Superior temporal gyrus (tissue), 1 donor: Measurements from ENCODE around the gene NPHP3.
"Not testable (repeated sequence)": the region's sequence is repeated elsewhere in the genome, so short reads cannot be mapped to it uniquely, and the experiment has no call there.

Experiments used
- DNase-seq: peaks from one replicate; pipeline ENCODE4 v3.0.0-alpha.2; 2016; ENCODE audit errors: extremely low spot score

NPHP3 gene, protein sequence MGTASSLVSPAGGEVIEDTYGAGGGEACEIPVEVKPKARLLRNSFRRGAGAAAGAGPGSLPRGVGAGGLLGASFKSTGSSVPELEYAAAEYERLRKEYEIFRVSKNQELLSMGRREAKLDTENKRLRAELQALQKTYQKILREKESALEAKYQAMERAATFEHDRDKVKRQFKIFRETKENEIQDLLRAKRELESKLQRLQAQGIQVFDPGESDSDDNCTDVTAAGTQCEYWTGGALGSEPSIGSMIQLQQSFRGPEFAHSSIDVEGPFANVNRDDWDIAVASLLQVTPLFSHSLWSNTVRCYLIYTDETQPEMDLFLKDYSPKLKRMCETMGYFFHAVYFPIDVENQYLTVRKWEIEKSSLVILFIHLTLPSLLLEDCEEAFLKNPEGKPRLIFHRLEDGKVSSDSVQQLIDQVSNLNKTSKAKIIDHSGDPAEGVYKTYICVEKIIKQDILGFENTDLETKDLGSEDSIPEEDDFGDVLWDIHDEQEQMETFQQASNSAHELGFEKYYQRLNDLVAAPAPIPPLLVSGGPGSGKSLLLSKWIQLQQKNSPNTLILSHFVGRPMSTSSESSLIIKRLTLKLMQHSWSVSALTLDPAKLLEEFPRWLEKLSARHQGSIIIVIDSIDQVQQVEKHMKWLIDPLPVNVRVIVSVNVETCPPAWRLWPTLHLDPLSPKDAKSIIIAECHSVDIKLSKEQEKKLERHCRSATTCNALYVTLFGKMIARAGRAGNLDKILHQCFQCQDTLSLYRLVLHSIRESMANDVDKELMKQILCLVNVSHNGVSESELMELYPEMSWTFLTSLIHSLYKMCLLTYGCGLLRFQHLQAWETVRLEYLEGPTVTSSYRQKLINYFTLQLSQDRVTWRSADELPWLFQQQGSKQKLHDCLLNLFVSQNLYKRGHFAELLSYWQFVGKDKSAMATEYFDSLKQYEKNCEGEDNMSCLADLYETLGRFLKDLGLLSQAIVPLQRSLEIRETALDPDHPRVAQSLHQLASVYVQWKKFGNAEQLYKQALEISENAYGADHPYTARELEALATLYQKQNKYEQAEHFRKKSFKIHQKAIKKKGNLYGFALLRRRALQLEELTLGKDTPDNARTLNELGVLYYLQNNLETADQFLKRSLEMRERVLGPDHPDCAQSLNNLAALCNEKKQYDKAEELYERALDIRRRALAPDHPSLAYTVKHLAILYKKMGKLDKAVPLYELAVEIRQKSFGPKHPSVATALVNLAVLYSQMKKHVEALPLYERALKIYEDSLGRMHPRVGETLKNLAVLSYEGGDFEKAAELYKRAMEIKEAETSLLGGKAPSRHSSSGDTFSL (N-terminal part only)

DNA sequence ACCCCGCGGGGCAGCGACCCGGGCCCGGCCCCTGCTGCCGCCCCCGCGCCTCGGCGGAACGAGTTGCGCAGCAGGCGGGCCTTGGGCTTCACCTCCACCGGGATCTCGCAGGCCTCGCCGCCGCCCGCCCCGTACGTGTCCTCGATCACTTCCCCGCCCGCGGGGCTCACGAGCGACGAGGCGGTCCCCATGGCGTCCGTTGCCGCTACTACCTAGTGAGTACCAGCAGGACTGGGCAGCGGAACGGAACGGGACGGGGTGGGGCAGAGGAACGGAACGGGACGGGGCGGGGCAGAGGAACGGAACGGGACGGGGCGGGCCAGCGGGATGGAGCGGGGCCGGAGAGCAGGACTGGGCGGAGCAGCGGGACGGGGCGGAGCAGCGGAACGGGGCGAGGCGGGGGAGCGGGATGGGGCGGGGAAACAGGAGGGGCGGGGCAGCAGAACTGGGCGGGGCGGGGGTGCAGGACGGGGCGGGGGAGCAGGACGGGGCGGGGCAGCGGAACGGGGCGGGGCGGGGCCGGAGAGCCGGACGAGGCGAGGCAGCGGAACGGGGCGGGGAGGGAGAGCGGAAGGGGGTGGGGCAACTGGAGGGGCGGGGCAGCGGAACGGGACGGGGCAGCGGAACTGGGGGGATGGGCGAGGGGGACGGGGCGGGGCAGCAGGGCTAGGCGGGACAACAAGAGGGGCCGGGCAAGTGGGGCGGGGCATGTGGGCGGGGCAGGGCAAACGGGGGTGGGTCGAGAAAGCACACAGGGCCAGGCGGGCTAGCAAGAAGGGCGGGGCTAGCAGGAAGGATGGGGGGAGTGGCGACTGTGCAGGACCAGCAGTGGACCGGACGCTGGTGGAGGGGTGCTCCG lies at the start of gene NPHP3:
TSS of gene NPHP3 (minus strand) at position 245 of the 859 bp plus-strand sequence. CDS start at position 191, 54 bp downstream.
- DNase-seq = peak; percentile 82

- DNase-seq = no peak
These were observed 36.5 kb upstream of the NPHP3 start for GRCh38 chr3:132758740-132759139.

GRCh38 chr3:132756108-132756650 lies 34.0 kb upstream of the NPHP3 start:
- DNase-seq = peak; percentile 8

DNA sequence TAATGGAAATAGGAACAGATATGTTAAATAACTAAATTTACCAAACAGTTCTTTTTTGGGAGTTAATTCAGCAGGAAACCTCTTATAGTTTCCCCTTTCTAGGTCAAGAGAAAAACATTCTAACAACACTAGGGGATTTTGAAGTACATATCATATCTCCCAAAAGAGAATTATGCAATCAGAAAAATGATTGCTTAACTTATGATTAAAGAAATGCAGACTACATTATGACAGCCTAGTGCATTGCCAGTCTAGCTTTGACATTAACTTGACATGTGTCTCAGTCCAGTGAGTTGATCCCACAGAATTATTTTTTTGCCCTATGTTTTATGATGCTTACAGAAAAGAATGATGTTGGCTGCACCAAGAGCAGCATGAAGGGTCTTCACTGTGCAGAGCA lies 31.7 kb upstream of the NPHP3 start:
- DNase-seq = no peak

- DNase-seq = no peak
These were observed 27.6 kb upstream of the NPHP3 start for GRCh38 chr3:132749786-132750185.

DNA sequence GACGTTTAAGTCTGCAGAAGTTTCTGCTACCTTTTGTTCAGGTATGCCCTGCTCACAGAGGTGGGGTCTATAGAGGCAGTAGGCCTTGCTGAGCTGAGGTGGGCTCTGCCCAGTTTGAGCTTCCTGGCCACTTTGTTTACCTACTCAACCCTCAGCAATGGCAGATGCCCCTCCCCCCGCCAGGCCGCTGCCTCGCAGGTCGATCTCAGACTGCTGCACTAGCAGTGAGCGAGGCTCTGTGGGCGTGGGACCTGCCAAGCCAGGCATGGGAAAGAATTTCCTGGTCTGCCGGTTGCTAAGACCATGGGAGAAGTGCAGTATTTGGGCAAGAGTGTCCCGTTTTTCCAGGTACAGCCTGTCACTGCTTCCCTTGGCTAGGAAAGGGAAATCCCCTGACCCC lies 24.5 kb upstream of the NPHP3 start:
- not testable (repeated sequence) for DNase-seq

- DNase-seq = no peak
These were observed 16.1 kb upstream of the NPHP3 start for GRCh38 chr3:132738314-132738713.

- DNase-seq = no peak
These were observed 13.4 kb upstream of the NPHP3 start for GRCh38 chr3:132735589-132735988.

DNA sequence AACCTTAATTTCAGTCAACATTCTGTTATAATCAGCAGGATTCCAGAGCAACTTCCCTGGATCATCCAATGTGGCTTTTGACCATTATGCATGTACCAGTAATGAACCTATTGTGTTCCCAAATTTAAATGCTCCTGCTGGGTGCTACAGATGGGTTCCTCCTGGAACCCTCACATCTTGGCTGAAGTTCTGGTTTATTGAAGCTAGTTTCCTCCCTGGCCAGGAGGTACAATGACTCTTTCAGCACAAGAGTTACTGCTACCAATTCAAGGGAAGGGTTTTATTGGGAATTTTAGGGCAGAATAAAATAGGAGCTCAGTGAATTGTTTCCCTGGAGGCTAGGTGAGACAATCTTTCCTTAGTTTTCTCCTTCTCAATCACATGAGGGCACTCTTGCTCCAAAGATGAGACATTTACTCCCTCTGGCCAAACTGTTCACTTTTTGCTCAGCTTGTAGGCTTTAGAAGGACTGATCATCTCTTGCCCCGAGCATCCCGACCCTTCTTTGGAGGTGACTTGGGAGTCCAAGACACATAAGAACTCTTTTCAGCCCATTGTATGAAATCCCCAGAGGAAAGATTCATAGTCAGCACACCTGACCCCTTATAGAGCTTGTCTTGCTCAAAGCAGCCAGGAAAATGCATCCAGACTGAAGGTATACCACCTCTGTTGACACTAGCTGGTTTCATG lies 8.8 kb upstream of the NPHP3 start:
- peak; percentile 86 for DNase-seq

DNA sequence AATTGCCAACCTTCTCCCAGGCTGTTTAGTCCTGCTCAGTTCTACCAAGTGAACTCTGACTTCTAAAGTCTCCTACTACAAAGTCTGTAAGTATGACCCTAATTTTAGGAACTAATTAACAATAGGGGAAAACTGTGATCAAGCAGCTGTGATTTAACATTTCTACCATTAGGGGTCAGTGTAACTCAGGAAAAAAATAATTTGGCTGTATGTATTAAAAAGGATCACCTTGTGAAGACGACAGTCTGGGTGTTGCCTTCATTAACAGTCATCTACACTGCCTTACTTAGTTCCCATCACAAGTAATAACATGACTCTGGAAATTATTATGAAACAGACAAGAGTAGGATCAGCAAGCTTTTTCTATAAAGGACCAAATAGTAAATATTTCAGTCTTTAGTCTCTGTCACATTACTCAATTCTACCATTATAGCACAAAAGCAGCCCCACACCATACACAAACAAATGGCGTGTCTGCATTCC lies 4.2 kb upstream of the NPHP3 start:
- peak; percentile 83 for DNase-seq

- DNase-seq = peak; percentile 80
These were observed 1.1 kb upstream of the NPHP3 start for GRCh38 chr3:132723024-132723950.

- DNase-seq = no peak
These were observed 587 bp downstream of the NPHP3 start for GRCh38 chr3:132721479-132722164.

DNA sequence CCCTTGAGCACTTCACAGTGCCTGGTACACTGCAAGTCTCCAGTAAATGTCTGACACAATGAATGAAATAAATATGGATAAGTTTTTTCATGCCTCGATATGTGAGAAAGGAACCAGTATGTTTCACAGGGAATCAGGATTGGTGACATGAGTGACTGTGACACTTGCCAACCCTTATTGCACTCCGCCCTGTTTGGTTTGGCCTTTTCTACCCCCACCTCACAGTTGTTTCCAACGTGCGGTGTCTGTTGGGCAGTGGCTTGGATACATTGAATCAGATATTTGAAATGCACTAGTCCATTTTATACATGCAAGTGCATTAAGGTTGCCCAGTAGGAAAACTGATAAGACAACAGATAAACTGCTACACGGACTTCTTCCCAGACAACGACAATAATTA lies 2.0 kb downstream of the NPHP3 start:
- no peak for DNase-seq

DNA sequence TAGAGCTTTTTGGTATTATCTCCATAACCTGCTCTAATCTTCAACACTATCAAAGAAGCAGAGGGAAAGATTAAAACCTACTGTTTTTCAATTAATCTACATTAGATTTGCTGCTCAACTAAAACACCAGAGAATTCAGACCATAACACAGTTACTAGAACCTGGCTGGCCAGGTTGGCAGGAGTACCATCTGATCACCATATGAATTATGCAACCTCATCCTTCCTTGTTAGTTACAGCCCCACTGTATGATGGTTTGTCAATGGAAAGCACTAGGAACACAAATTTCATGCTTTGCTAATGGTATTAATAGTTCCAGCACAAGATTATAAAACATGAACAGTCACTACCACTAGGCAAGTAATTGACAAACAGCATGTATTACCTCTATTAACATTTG lies 5.8 kb downstream of the NPHP3 start:
- no peak for DNase-seq

GRCh38 chr3:132713977-132714727 lies 8.1 kb downstream of the NPHP3 start:
- DNase-seq = no peak

GRCh38 chr3:132710311-132710710 lies 11.9 kb downstream of the NPHP3 start:
- DNase-seq = no peak

DNA sequence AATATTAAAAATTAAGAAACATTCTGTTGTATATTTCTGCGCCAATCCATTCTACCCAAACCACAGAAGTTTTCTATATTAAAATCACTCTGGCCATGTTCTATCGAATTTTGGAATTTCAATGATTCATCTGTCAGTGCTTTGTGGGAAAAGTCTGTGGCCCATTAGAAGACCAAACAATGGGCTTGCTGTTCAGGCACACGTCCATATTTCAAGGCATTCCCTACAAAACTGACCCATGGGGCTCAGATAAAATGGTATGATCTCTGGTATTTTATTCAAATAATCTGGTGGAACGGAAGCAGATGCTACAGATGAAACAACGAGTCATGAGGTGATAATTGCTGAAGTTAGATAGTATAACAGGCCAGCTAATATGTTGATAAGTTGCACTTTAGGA lies 12.4 kb downstream of the NPHP3 start:
- no peak for DNase-seq
